ENCODE data around the gene MS4A18. TPM values are rescaled to one million over a fixed set of nuclear protein-coding genes. Genes with fewer than 3 reads are reported as not detected.

Gene MS4A18
- total RNA-seq, 3 donors from 2014 or later, result not detected

DNA sequence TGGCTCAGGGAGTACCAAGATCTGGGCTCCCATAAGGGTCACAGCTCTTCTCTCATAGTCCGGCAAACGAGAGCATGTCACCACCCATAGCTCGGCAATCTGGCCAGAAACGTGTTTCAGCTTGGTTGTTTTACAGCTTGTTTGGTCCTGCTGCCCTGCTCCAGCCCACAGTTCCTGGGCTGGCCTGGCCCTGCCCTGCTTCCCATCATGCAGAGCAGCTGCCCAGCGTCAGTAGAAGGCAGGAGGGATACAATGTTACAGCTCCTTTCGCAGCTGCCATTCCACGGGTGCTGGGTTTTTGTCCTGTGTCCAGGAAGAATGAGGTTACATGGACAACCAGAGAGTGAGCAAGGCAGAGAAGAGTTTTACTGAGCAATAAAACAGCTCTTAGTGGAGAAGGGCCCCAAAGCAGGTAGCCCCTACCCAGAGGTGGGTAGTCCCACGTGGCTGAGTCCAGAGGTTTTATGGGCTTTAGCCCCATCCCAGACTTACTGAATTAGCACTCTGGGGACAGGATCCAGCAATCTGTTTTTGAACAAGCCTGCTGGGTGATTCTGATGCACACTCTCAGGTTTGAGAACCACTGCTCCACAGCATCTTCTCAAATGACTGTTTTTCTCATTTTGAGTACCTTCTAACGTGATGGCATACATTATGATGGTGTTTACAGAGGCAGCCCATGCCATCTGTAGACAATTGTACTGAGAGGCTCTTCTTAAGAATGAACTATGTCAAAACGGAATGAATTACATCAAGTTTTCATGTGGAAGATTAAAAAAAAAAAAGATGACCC, 5.8 kb upstream of the MS4A18 start:
- H3K4me1 ChIP-seq, result no peaks in the 10 kb centered on the region
- H3K36me3 ChIP-seq, result no peaks in the 10 kb centered on the region
- intact Hi-C loops (cut with DNase I; ENCODE audit: low total_unique reads), result loop anchor here (5.0 kb wide), 1 partner anchor 1076 kb away; no protein-coding TSS in a partner anchor
- H3K27me3 ChIP-seq, result no peaks in the 10 kb centered on the region
- DNase-seq (ENCODE audit: low spot score in 2 of 2), result no peak
- H3K27ac ChIP-seq, result no peak overlapping the region
- no peak overlapping the region for H3K4me3 ChIP-seq
- TF ChIP-seq CTCF (IDR thresholded peaks at IDR 0.05), result no peak
- no peak for TF ChIP-seq POLR2A (IDR thresholded peaks at IDR 0.05)
- no peak for TF ChIP-seq POLR2AphosphoS5 (IDR thresholded peaks at IDR 0.05)
- peaks cover 0 to 12% of the 10 kb centered on the region in 2 donors for H3K9me3 ChIP-seq

DNA sequence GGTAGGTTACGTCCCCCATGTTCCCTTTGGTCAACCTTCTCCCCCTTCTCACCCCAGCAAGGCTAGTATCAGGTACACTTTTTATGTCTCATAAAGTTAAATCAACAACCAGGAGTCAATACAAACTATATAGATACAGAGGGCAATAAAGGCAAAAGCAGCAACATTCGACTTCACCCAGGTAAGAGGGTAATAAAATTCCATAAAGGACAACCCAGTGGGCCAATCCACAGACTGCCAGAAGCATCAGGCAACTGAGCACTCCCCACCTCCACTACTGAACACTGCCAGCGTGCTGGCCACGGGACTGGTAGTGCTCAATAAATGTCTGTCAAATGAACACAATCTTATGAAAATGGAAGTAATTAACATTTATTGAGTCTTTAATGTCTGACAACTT, 5.1 kb upstream of the MS4A18 start:
- H3K4me3 ChIP-seq, result no peak overlapping the region
- no peaks in the 10 kb centered on the region for H3K36me3 ChIP-seq
- H3K27me3 ChIP-seq, result no peaks in the 10 kb centered on the region
- TF ChIP-seq CTCF (IDR thresholded peaks at IDR 0.05) (no peak), POLR2A (IDR thresholded peaks at IDR 0.05) (no peak), POLR2AphosphoS5 (IDR thresholded peaks at IDR 0.05) (no peak)
- H3K27ac ChIP-seq, result no peak overlapping the region
- intact Hi-C loops (cut with DNase I; ENCODE audit: low total_unique reads), result loop anchor here (5.0 kb wide), 1 partner anchor 1077 kb away; no protein-coding TSS in a partner anchor
- no peaks in the 10 kb centered on the region for H3K4me1 ChIP-seq
- H3K9me3 ChIP-seq, result peaks cover 0 to 12% of the 10 kb centered on the region in 2 donors
- DNase-seq (ENCODE audit: low spot score in 2 of 2), result no peak

DNA sequence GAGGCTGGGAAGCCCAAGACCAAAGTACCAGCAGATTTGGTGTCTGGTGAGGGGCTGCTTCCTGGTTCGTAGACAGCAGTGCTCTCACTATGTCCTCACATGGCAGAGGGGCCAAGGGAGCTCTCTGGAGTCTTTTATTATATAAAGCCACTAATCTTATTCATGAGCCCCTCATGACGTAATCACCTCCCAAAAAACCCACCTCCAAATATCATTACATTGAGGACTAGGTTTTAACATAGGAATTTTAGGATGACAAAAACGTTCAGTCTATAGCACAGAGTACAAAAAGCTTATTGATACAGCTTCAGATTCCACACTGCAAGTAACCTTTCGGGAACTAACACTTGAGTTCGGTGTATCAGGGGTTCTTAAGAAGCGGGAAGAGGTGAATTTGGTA, 4.1 kb upstream of the MS4A18 start:
- Histone ChIP-seq H3K27me3 (no peaks in the 10 kb centered on the region), H3K4me3 (no peak overlapping the region), H3K36me3 (no peaks in the 10 kb centered on the region), H3K27ac (no peak overlapping the region), H3K9me3 (peaks cover 0 to 12% of the 10 kb centered on the region in 2 donors), H3K4me1 (no peaks in the 10 kb centered on the region)
- no peak for DNase-seq (ENCODE audit: low spot score in 2 of 2)
- intact Hi-C loops (cut with DNase I; ENCODE audit: low total_unique reads), result no loop called here
- no peak for TF ChIP-seq POLR2A (IDR thresholded peaks at IDR 0.05)
- TF ChIP-seq CTCF (IDR thresholded peaks at IDR 0.05), result no peak
- TF ChIP-seq POLR2AphosphoS5 (IDR thresholded peaks at IDR 0.05), result no peak

GRCh38 chr11:60725592-60725991, 1.1 kb downstream of the MS4A18 start:
- peaks cover 0 to 4% of the 10 kb centered on the region in 2 donors for H3K27me3 ChIP-seq
- no peak for TF ChIP-seq CTCF (IDR thresholded peaks at IDR 0.05)
- no peak for TF ChIP-seq POLR2AphosphoS5 (IDR thresholded peaks at IDR 0.05)
- TF ChIP-seq POLR2A (IDR thresholded peaks at IDR 0.05), result no peak
- no peaks in the 10 kb centered on the region for H3K36me3 ChIP-seq
- H3K27ac ChIP-seq, result no peak overlapping the region
- H3K4me3 ChIP-seq, result no peak overlapping the region
- no peaks in the 10 kb centered on the region for H3K4me1 ChIP-seq
- no peaks in the 10 kb centered on the region for H3K9me3 ChIP-seq
- no peak for DNase-seq (ENCODE audit: low spot score in 2 of 2)
- intact Hi-C loops (cut with DNase I; ENCODE audit: low total_unique reads), result no loop called here

GRCh38 chr11:60731586-60731985, 7.1 kb downstream of the MS4A18 start:
- Histone ChIP-seq H3K36me3 (no peaks in the 10 kb centered on the region), H3K9me3 (no peaks in the 10 kb centered on the region), H3K4me1 (no peaks in the 10 kb centered on the region), H3K27me3 (peaks cover 0 to 4% of the 10 kb centered on the region in 2 donors), H3K4me3 (no peak overlapping the region), H3K27ac (no peak overlapping the region)
- TF ChIP-seq CTCF (IDR thresholded peaks at IDR 0.05) (no peak), POLR2A (IDR thresholded peaks at IDR 0.05) (no peak), POLR2AphosphoS5 (IDR thresholded peaks at IDR 0.05) (no peak)
- DNase-seq (ENCODE audit: low spot score in 2 of 2), result no peak
- intact Hi-C loops (cut with DNase I; ENCODE audit: low total_unique reads), result no loop called here
